Measurements from ENCODE around the gene RABGAP1. TPM values are rescaled to one million over a fixed set of nuclear protein-coding genes. Genes with fewer than 3 reads are reported as not detected.

Gene RABGAP1
- total RNA-seq, 2 experiments from 2014 or later, result 20.6 to 24.9 TPM

GRCh38 chr9:123084256-123084655, 143.4 kb downstream of the RABGAP1 start:
- DNase-seq (no peak), ATAC-seq (ENCODE audit: poor library complexity) (no peak)
- Histone ChIP-seq H3K4me1 (ENCODE audit: insufficient read depth, low read length) (no peaks in the 10 kb centered on the region), H3K4me3 (ENCODE audit: low read length) (no peak overlapping the region), H3K27me3 (ENCODE audit: control insufficient read depth in 1 of 2, insufficient read depth in 2 of 2, low read length in 2 of 2) (no peaks in the 10 kb centered on the region), H3K27ac (ENCODE audit: low read depth in 1 of 2, low read length in 2 of 2) (no peak overlapping the region), H3K9me3 (ENCODE audit: control insufficient read depth in 1 of 2, insufficient read depth in 1 of 2, low read length in 2 of 2) (no peaks in the 10 kb centered on the region), H3K36me3 (ENCODE audit: insufficient read depth, low read length) (peaks cover 56% of the 10 kb centered on the region)
- no peaks in the 10 kb centered on the region for H3K9me3 Mint-ChIP-seq
- no peak overlapping the region for H3K27ac Mint-ChIP-seq
- H3K27me3 Mint-ChIP-seq, result no peaks in the 10 kb centered on the region
- H3K4me3 Mint-ChIP-seq, result no peak overlapping the region
- H3K4me1 Mint-ChIP-seq (ENCODE audit: low read depth), result no peaks in the 10 kb centered on the region
- CTCF ChIA-PET, result interaction anchor here (2.3 kb wide), 1 partner anchor 266 kb away, joined by 10 read pairs; no protein-coding TSS in a partner anchor
- TF ChIP-seq CTCF (IDR thresholded peaks at IDR 0.05), result no peak
- H3K36me3 Mint-ChIP-seq (ENCODE audit: low read depth), result peaks cover 87% of the 10 kb centered on the region
- intact Hi-C loops (cut with DNase I, micrococcal nuclease), result loop anchor here (5.0 to 10.0 kb wide), 2 partner anchors 141 to 143 kb away; no protein-coding TSS in a partner anchor
- POLR2A ChIA-PET, result no interaction called here

- no peak overlapping the region for H3K4me3 ChIP-seq (ENCODE audit: low read length)
- Mint-ChIP-seq H3K36me3 (ENCODE audit: low read depth) (peaks cover 87% of the 10 kb centered on the region), H3K27ac (no peak overlapping the region), H3K9me3 (no peaks in the 10 kb centered on the region), H3K4me1 (ENCODE audit: low read depth) (no peaks in the 10 kb centered on the region), H3K4me3 (no peak overlapping the region), H3K27me3 (no peaks in the 10 kb centered on the region)
- DNase-seq (no peak), ATAC-seq (ENCODE audit: poor library complexity) (no peak)
- H3K9me3 ChIP-seq (ENCODE audit: control insufficient read depth in 1 of 2, insufficient read depth in 1 of 2, low read length in 2 of 2), result no peaks in the 10 kb centered on the region
- intact Hi-C loops (cut with DNase I, micrococcal nuclease), result loop anchor here in 1 of 2 experiments (10.0 kb wide), 1 partner anchor 139 kb away; no protein-coding TSS in a partner anchor
- H3K27me3 ChIP-seq (ENCODE audit: control insufficient read depth in 1 of 2, insufficient read depth in 2 of 2, low read length in 2 of 2), result no peaks in the 10 kb centered on the region
- peaks cover 59% of the 10 kb centered on the region for H3K36me3 ChIP-seq (ENCODE audit: insufficient read depth, low read length)
- no peak for TF ChIP-seq CTCF (IDR thresholded peaks at IDR 0.05)
- H3K4me1 ChIP-seq (ENCODE audit: insufficient read depth, low read length), result no peaks in the 10 kb centered on the region
- CTCF ChIA-PET, result interaction anchor here (2.3 kb wide), 1 partner anchor 264 kb away, joined by 10 read pairs; no protein-coding TSS in a partner anchor
- POLR2A ChIA-PET, result no interaction called here
- H3K27ac ChIP-seq (ENCODE audit: low read depth in 1 of 2, low read length in 2 of 2), result no peak overlapping the region
These were observed 145.1 kb downstream of the RABGAP1 start for GRCh38 chr9:123085916-123086315.

- Histone ChIP-seq H3K27ac (ENCODE audit: low read depth in 1 of 2, low read length in 2 of 2) (no peak overlapping the region), H3K9me3 (ENCODE audit: control insufficient read depth in 1 of 2, insufficient read depth in 1 of 2, low read length in 2 of 2) (no peaks in the 10 kb centered on the region), H3K36me3 (ENCODE audit: insufficient read depth, low read length) (peaks cover 57% of the 10 kb centered on the region), H3K27me3 (ENCODE audit: control insufficient read depth in 1 of 2, insufficient read depth in 2 of 2, low read length in 2 of 2) (no peaks in the 10 kb centered on the region), H3K4me3 (ENCODE audit: low read length) (no peak overlapping the region), H3K4me1 (ENCODE audit: insufficient read depth, low read length) (no peaks in the 10 kb centered on the region)
- TF ChIP-seq CTCF (IDR thresholded peaks at IDR 0.05), result no peak
- ChIA-PET CTCF (no interaction called here), POLR2A (no interaction called here)
- no peaks in the 10 kb centered on the region for H3K9me3 Mint-ChIP-seq
- H3K27me3 Mint-ChIP-seq, result no peaks in the 10 kb centered on the region
- H3K4me1 Mint-ChIP-seq (ENCODE audit: low read depth), result no peaks in the 10 kb centered on the region
- H3K4me3 Mint-ChIP-seq, result no peak overlapping the region
- H3K27ac Mint-ChIP-seq, result no peak overlapping the region
- ATAC-seq (ENCODE audit: poor library complexity), result no peak
- intact Hi-C loops (cut with DNase I, micrococcal nuclease), result loop anchor here in 1 of 2 experiments (10.0 kb wide), 1 partner anchor 137 kb away; no protein-coding TSS in a partner anchor
- DNase-seq, result no peak
- peaks cover 88% of the 10 kb centered on the region for H3K36me3 Mint-ChIP-seq (ENCODE audit: low read depth)
These were observed 146.6 kb downstream of the RABGAP1 start for GRCh38 chr9:123087359-123087888.
